DMS53 (cell line): ENCODE data around the gene SLC7A8.

Experiments used
- DNase-seq: peaks from one replicate; lab custom pipeline; 2025; lab: John Stamatoyannopoulos, UW

The SLC7A8 gene

GRCh38 chr14:23182372-23183157 lies 895 bp downstream of the SLC7A8 start:
- DNase-seq = peak; percentile 56

- no peak for DNase-seq
Observed at GRCh38 chr14:23181946-23182345, 1.5 kb downstream of the SLC7A8 start.

- DNase-seq = no peak
Observed at GRCh38 chr14:23181453-23181852, 2.0 kb downstream of the SLC7A8 start.

GRCh38 chr14:23177181-23177580 lies 6.3 kb downstream of the SLC7A8 start:
- DNase-seq = peak; percentile 40

GRCh38 chr14:23175823-23176222 lies 7.6 kb downstream of the SLC7A8 start:
- no peak for DNase-seq

GRCh38 chr14:23174296-23175184 lies 8.9 kb downstream of the SLC7A8 start:
- no peak for DNase-seq

- no peak for DNase-seq
Observed at GRCh38 chr14:23173796-23174195, 9.7 kb downstream of the SLC7A8 start.

- DNase-seq = no peak
Observed at GRCh38 chr14:23173031-23173430, 10.4 kb downstream of the SLC7A8 start.

GRCh38 chr14:23172574-23172973 lies 10.9 kb downstream of the SLC7A8 start:
- no peak for DNase-seq

- DNase-seq = no peak
Observed at GRCh38 chr14:23172096-23172495, 11.4 kb downstream of the SLC7A8 start.

GRCh38 chr14:23171222-23171975 lies 12.1 kb downstream of the SLC7A8 start:
- no peak for DNase-seq

- no peak for DNase-seq
Observed at GRCh38 chr14:23169622-23170021, 13.8 kb downstream of the SLC7A8 start.

- DNase-seq = no peak
Observed at GRCh38 chr14:23168246-23168645, 15.2 kb downstream of the SLC7A8 start.

- DNase-seq = no peak
Observed at GRCh38 chr14:23167116-23167847, 16.2 kb downstream of the SLC7A8 start.

GRCh38 chr14:23164949-23165348 lies 18.5 kb downstream of the SLC7A8 start:
- no peak for DNase-seq

GRCh38 chr14:23164250-23164649 lies 19.2 kb downstream of the SLC7A8 start:
- DNase-seq = no peak

- no peak for DNase-seq
Observed at GRCh38 chr14:23163830-23164229, 19.6 kb downstream of the SLC7A8 start.

GRCh38 chr14:23162800-23163199 lies 20.7 kb downstream of the SLC7A8 start:
- DNase-seq = no peak

GRCh38 chr14:23162005-23162404 lies 21.5 kb downstream of the SLC7A8 start:
- no peak for DNase-seq

GRCh38 chr14:23160924-23161522 lies 22.4 kb downstream of the SLC7A8 start:
- peak; percentile 44 for DNase-seq

- DNase-seq = no peak
Observed at GRCh38 chr14:23159532-23159931, 23.9 kb downstream of the SLC7A8 start.
